K562 (cell line): Measurements from ENCODE around the gene APCDD1. TPM values are rescaled to one million over a fixed set of nuclear protein-coding genes. Genes with fewer than 3 reads are reported as not detected.

ENCODE experiments used
- ELK3 ChIP-seq: fragments of 450-650 bp; formaldehyde crosslinking; IDR thresholded peaks from 2 replicates; pipeline ENCODE4 v1.4.0; 2020; ENCODE audit warnings: mild to moderate bottlenecking
- IRF9 ChIP-seq: fragments of 450-650 bp; IDR thresholded peaks from 2 replicates; pipeline ENCODE4 v1.6.1; 2016; ENCODE audit warnings: missing biosample characterization, missing genetic modification characterization
- NBN ChIP-seq: fragments of 450-650 bp; IDR thresholded peaks from 2 replicates; pipeline ENCODE4 v1.6.1; 2016; ENCODE audit warnings: low read depth, mild to moderate bottlenecking
- POLR2AphosphoS5 ChIP-seq: IDR thresholded peaks from 2 replicates; pipeline ENCODE4 v1.6.1; 2011; ENCODE audit warnings: mild to moderate bottlenecking, low read depth, low read length, moderate library complexity; ENCODE audit not compliant: control insufficient read depth, insufficient read depth
- polyA plus RNA-seq, 8 experiments: library from polyadenylated mRNA; depleted of rRNA in 4 of 8; stranded (reverse) in 5 of 8; unstranded in 3 of 8; fragments of >200 nt; fragmentation: Nextera tagmentation in 2 of 8; fragmentation: Illumina TruSeq in 1 of 8; extraction: Ambion mirVana in 2 of 8; extraction: Trizol in 1 of 8; gene quantifications; 2 replicates each; pipeline versions ENCODE4 v1.2.1 to v1.2.3, GENCODE V29; 2011 to 2014; ENCODE audit warnings: inconsistent platforms in 1 of 8, missing spikeins in 1 of 8
- total RNA-seq, 7 experiments: library from RNA; depleted of rRNA in 6 of 7; stranded (reverse); fragments of >200 nt in 6 of 7; fragmentation: Illumina TruSeq in 2 of 7; extraction: Trizol in 2 of 7; gene quantifications; 2 replicates each; pipeline versions ENCODE4 v1.2.1 to v1.2.3, GENCODE V29; 2011 to 2021; ENCODE audit warnings: low replicate concordance in 1 of 7
- TF ChIP-seq, protein P1 (sequence below): sonication (generic); formaldehyde crosslinking; IDR thresholded peaks from 2 replicates; pipeline ENCODE4 v1.8.0; 2022; ENCODE audit warnings: mild to moderate bottlenecking, missing genetic modification reagents

Gene APCDD1
- total and polyA plus RNA-seq, 9 of the 15 experiments (the other 6 are each of a cell fraction or from before 2014, with no cell fraction given), result 0.07 TPM; not detected in 8

- TF ChIP-seq, protein P1, sequence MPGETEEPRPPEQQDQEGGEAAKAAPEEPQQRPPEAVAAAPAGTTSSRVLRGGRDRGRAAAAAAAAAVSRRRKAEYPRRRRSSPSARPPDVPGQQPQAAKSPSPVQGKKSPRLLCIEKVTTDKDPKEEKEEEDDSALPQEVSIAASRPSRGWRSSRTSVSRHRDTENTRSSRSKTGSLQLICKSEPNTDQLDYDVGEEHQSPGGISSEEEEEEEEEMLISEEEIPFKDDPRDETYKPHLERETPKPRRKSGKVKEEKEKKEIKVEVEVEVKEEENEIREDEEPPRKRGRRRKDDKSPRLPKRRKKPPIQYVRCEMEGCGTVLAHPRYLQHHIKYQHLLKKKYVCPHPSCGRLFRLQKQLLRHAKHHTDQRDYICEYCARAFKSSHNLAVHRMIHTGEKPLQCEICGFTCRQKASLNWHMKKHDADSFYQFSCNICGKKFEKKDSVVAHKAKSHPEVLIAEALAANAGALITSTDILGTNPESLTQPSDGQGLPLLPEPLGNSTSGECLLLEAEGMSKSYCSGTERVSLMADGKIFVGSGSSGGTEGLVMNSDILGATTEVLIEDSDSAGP (CRISPR knock-in tag), result no peak
- TF ChIP-seq ELK3 (CRISPR knock-in tag) (no peak), IRF9 (tag) (no peak), NBN (no peak), POLR2AphosphoS5 (no peak)
- TF ChIP-seq, all 486 proteins: peak for 0
These were observed at the start of gene APCDD1 (continued) for GRCh38 chr18:10453806-10454680.
